NCI-H82 treated with DMSO at 0.1 percent for 48 hours (cell line): ENCODE data around the gene GREB1L.
A peak's percentile ranks its signal among the peaks of the same experiment; 100 is the strongest.
"Not testable (repeated sequence)": the region's sequence is repeated elsewhere in the genome, so short reads cannot be mapped to it uniquely, and the experiment has no call there.

Source experiments
- DNase-seq: peaks from one replicate; lab custom pipeline; 2025; ENCODE audit not compliant: unreplicated experiment; lab: John Stamatoyannopoulos, UW

GREB1L gene

DNA sequence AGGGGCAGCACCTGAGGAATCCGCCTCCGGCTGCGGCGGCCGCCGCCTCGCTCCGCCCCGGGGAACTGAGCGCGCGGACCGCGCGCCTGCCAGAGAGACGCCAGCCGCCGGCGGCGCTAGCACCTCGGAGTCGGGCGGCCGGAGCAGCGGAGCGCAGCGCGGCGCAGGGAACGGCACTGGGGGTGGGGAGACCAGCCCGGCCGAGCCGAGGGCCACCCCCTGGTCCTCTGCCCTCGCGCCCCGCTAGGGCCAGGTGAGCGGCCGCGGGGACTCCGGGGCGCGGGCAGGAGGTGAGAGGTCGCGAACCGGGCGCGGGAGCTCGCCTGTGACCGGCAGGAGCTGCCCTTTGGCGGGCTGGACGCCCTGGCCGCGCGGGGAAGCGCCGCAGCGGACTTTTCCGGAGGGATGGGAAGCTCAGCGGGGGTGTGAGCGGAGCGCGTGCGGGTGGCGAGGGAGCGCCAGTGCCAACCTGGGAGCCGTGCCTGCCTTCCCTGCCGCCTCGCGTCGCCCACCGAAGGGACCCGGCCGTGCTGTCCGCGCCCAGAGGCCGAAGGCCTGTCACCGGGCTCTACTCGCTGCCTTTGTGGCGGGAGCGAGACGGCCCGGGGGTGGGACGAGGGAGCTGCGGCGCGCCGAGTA lies at the start of gene GREB1L:
Gene GREB1L, plus strand, starts transcription at position 92 of the 639 bp plus-strand sequence. CDS start 141,287 bp downstream, outside the sequence.
- peak; percentile 48 for DNase-seq

DNA sequence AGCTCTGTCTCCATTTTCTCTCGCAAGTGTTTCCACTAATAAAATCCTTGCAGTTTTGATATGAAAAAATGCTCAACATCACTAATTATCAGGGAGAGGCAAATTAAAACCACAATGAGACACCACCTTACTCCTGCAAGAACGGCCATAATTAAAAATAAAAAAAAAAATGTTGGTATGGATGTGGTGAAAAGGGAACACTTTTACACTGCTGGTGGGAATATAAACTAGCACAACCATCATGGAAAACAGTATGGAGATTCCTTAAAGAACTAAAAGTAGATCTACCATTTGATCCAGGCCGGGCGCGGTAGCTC lies 49.8 kb upstream of the GREB1L start:
- no peak for DNase-seq

- peak; percentile 97 for DNase-seq
Measured at GRCh38 chr18:21194871-21195771, 46.9 kb upstream of the GREB1L start.

GRCh38 chr18:21196426-21196825 lies 45.6 kb upstream of the GREB1L start:
- no peak for DNase-seq

GRCh38 chr18:21203126-21203525 lies 38.9 kb upstream of the GREB1L start:
- DNase-seq, result no peak

DNA sequence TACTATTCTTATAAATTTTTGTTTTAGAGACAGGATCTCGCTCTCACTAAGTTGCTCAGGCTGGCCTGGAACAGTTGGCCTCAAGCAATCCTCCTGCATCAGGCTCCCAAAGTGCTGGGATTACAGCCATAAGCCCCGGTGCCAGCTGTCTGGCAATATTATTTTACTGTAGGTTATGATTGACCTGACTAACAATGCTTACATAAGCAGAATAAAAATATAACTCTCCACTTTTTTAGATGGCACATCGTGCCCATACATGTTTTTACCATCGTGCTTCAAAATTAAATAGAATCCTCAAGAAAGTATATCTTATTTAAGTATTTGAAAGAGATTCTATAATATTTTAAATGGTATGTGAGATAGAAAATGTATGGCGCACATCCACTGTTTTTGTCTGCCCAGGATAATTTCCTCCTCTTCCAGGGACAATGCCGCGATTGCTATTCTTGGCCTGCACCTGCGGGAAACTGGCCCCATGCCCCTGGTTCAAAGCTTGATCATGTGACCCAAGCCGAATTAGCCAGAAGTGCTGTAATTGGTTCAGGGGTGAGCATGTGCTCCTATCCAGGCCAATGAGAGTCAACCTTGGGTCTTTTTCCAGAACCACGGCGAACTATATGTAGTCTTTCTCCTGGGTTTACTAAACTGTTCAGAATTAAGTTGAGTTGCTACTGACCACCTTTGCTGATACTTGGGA lies 38.3 kb upstream of the GREB1L start:
- no peak for DNase-seq

GRCh38 chr18:21205695-21206094 lies 36.3 kb upstream of the GREB1L start:
- no peak for DNase-seq

GRCh38 chr18:21210278-21210677 lies 31.8 kb upstream of the GREB1L start:
- no peak for DNase-seq

DNA sequence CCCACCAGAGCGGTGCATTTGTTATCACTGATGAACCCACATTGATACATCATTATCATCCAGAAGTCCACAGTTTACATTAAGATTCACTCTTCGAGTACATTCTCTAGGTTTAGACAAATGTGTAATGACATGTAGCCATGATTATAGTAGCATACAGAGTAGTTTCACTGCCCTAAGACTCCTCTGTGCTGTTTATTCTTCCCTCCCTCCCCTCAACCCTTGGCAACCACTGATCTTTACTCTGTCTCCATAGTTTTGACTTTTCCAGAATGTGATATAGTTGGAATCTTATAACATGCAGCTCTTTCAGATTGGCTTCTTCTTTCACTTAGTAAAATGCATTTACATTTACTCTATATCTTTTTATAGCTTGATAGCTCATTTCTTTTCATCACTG lies 31.2 kb upstream of the GREB1L start:
- no peak for DNase-seq

DNA sequence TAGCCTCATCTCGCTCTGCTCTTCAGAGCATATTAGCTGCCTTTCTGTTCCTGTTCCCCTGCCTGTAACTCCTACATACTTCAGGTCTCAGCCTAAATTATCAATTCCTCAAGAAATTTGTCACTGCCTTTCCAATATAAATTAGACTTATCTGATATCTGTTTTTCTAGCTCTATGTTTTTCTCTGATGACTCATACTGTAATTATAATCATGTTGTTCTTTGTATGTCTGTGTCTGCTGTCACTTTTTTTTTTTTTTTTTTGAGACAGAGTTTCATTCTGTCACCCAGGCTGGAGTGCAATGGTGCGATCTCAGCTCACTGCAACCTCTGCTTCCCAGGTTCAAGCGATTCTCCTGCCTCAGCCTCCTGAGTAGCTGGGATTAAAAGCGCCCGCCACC lies 27.6 kb upstream of the GREB1L start:
- DNase-seq, result not testable (repeated sequence)

- DNase-seq, result no peak
Measured at GRCh38 chr18:21215490-21215889, 26.5 kb upstream of the GREB1L start.

GRCh38 chr18:21218862-21219261 lies 23.2 kb upstream of the GREB1L start:
- DNase-seq, result no peak

DNA sequence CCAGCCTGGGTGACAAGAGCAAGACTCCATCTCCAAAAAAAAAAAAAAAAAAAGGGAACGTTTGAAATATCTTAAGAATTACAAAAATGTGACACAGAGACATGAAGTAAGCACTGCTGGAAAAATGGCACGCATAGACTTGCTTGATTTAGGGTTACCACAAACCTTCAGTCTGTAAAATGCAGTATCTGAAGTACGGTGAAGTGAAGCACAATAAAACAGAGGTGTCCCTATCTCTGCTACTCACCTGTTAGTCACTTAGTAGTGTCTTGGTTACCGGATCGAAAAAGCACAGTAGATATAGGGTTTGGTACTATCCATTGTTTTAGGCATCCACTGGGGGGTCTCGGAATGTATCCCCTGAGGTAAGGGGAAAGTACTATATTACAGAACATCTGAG lies 11.6 kb upstream of the GREB1L start:
- no peak for DNase-seq

GRCh38 chr18:21241301-21242048 lies 557 bp upstream of the GREB1L start:
- DNase-seq, result no peak

DNA sequence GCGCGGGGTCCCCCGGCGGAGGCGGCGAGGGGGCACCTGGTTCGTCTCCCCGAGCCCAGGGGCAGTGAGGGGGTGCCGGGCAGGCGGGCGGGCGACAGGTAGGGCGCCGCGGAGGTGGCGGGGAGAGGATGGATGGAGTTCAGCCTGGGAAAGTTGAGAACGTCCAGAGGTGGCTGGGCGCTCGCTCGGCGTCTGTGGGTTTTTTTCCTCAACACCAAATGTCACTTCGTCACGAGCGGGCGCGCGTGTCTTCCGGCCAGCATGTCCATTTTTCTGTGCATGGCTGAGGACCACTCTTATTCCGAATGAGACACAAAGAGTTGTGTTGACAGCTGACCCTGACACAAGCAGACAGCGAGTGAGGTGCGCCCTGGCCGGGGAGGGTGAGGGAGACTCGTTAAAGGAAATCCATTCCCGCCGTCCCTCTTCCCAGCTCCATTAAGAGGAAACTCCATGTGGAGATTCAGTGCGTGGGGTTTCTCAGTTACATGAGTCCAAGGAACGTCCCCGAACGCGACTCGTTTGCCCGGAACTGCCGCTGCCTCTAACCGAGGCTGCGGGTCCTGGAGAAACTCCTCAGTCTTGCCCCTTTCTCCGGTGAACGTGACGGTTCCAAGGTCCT lies 859 bp downstream of the GREB1L start:
- no peak for DNase-seq

GRCh38 chr18:21254576-21254975 lies 12.5 kb downstream of the GREB1L start:
- no peak for DNase-seq

DNA sequence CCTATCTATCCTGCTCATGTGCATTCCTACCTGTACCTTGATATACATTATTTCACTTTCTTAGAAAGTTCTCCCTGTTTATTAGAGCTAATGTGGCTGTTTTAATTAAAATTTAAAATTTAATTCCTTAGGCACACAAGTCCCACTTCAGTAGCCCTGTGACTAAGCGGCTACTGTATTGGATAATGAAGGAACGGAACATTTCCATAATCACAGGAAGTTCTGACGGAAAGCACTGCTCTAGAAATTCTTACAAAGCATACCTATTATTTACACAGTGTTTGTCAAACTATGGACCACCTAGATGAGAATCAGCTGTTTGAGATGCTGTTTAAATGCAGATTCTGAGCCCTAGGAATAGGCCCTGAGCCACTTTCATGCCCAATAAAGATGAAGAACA lies 13.2 kb downstream of the GREB1L start:
- DNase-seq, result no peak

- no peak for DNase-seq
Measured at GRCh38 chr18:21257386-21257785, 15.4 kb downstream of the GREB1L start.

DNA sequence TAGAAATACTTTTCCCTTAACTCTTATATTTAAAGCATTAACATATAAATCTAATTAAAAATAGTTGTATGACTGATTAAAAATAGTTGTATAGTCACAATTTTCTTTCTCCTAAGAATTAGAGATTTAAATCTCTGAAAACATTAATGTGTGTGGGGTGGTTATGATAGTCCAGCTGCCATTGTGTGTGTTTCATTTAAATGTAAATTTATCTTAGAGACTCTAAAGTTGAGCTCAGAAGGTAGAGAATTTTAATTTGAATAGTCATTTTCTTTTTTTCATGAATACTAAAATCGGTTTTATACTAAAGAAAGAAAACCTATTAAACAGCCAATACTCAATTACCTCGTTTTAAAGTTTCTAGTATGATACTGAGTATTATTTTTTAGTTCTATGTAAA lies 18.6 kb downstream of the GREB1L start:
- no peak for DNase-seq

- DNase-seq, result no peak
Measured at GRCh38 chr18:21261352-21261751, 19.3 kb downstream of the GREB1L start.

GRCh38 chr18:21262244-21262643 lies 20.2 kb downstream of the GREB1L start:
- no peak for DNase-seq
